ENCODE measurements around the gene S100A4.
A peak's percentile ranks its signal among the peaks of the same experiment; 100 is the strongest.
"Not testable (repeated sequence)": the region's sequence is repeated elsewhere in the genome, so short reads cannot be mapped to it uniquely, and the experiment has no call there.

Gene S100A4

DNA sequence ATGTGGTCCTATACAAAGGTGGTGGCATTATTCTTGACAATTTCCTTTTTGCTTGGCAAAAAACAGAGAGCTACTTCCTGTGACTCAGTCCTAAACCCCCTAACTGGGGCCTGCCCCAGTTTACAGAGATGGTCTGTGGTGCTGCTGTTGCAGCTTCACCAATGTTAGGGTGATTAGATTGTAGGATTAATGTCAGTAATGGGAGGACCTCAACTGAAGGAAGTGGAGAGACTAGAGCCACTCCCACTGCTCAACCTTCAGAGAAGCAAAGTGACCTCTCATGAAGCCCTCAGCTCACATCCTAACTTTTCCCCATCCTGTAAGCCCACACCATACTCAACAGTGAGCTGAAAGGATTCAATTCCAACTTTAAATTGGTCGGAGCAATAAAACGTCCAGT is 13.4 kb downstream of the S100A4 start:
- DNase-seq = no peak

- DNase-seq = no peak
These were observed 14.0 kb downstream of the S100A4 start for GRCh38 chr1:153531638-153532037.

DNA sequence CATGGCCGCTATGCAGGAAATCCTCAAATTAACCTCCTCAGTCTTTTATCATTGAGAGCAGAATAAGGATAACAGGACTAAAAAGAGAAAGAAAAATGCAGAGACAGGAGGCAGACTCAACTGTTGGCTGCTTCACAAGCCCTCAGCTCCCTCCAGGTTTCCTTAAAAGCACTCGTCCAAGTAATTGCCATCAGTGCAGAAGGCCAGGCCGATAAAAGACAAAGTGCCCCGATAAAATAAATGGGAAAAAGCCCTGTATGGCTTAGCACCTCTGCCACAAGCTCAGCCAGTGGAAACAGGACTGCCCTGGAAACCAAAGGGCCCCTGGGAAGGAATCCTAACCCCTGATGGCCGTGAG is 17.9 kb downstream of the S100A4 start:
- no peak for DNase-seq

- DNase-seq = no peak
These were observed 18.5 kb downstream of the S100A4 start for GRCh38 chr1:153527023-153527682.

DNA sequence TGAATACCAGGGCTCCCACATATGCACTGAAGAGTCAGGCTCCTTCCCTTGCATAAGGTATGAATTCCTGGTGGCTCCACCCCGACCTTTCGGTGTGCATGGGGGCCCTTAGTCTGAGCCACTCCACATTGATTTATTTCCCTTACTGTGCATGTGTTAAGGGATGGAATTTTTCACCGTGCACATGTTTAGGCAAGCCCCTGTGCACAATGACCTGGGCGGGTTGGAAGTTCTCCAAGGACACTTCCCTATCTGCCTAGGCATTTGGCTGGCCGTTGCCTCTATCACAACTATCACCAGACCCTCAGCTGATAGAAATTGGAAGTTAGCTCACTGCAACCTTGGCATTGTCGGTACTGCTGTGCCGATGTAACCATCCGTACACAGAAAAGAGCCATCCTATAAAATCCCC is 19.5 kb downstream of the S100A4 start:
- DNase-seq = no peak

GRCh38 chr1:153525088-153525728 is 20.4 kb downstream of the S100A4 start:
- DNase-seq = no peak

DNA sequence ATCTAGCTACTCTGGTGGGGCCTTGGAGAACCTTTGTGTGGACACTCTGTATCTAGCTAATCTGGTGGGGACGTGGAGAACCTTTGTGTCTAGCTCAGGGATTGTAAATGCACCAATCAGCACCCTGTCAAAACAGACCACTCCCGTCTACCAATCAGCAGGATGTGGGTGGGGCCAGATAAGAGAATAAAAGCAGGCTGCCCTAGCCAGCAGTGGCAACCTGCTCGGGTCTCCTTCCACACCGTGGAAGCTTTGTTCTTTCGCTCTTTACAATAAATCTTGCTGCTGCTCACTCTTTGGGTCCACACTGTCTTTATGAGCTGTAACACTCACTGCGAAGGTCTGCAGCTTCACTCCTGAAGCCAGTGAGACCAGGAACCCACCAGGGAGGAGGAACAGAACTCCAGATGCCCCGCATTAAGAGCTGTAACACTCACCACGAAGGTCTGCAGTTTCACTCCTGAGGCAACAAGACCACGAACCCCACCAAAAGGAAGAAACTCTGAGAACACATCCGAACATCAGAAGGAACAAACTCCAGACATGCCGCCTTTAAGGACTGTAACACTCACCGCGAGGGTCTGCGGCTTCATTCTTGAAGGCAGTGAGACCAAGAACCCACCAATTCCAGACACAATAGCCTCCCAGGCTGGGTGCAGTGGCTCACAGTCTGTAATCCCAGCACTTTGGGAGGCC is 23.1 kb downstream of the S100A4 start:
- peak; percentile 60 for DNase-seq

- not testable (repeated sequence) for DNase-seq
These were observed 23.8 kb downstream of the S100A4 start for GRCh38 chr1:153521808-153522207.

DNA sequence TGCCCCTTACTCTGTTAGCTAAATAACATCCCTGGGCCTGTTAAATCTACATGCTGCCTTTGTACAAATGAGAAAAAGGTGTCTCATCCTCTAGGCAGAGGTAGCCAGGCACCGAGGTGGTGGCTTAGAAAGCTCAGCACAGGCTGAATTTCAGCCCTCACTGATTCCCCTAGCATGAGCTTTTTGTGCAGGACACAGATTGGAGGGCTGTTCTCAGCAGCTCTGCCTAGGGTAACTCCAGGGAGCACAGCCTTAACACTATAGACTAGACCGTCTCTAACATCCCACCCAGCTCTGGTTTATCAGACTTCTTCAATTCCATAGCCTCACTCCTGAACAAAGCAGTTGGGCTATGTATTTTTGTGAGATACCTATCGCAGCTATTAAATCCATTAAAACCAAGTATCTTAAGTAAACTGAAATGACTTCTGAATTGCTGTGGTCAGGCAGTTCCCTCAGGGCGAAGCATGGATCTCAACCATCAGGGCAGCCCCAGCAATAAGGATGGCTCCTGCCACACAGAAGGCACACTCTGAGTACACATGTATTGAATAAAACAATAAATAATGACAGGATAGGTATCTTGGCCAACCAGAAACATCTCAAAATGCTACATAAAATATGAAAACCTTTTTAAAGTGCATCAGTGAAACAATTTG is 24.7 kb downstream of the S100A4 start:
- DNase-seq = no peak

DNA sequence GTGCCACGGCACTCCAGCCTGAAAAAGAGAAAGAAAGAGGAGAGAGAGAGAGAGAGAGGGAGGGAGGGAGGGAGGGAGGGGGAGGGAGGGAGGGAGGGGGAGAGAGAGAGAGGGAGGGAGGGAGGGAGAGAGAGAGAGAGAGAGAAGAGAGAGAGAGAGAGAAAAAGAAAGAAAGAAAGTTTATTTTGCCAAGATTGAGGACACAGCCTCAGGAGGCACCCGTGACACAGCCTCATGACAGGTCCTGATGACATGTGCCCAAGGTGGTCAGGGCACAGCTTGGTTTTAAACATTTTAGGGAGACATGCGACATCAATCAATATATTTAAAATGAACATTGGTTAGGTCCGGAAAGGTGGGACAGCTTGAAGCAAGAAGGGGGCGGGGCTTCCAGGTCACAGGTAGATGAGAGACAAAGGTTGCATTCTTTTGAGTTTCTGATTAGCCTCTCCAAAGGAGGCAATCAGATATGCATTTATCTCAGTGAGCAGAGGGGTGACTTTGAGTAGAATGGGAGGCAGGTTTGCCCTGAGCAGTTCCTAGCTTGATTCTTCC is 25.4 kb downstream of the S100A4 start:
- DNase-seq = not testable (repeated sequence)

DNA sequence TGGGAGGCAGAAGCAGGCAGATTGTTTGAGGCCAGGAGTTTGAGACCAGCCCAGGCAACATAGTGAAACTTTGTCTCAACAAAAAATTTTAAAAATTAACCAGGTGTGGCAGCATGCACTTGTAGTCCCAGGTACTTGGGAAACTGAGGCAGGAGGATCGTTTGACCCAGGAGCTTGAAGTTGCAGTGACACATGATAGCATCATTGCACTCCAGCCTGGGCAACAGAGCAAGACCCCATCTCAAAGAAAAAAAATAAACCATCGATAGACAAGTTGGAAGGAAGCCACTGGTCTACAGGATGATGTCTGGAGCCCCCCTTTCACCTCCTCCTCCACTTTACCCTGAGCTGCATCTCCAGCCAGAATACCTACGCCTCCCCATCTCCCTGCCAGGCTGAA is 26.4 kb downstream of the S100A4 start:
- DNase-seq = no peak

DNA sequence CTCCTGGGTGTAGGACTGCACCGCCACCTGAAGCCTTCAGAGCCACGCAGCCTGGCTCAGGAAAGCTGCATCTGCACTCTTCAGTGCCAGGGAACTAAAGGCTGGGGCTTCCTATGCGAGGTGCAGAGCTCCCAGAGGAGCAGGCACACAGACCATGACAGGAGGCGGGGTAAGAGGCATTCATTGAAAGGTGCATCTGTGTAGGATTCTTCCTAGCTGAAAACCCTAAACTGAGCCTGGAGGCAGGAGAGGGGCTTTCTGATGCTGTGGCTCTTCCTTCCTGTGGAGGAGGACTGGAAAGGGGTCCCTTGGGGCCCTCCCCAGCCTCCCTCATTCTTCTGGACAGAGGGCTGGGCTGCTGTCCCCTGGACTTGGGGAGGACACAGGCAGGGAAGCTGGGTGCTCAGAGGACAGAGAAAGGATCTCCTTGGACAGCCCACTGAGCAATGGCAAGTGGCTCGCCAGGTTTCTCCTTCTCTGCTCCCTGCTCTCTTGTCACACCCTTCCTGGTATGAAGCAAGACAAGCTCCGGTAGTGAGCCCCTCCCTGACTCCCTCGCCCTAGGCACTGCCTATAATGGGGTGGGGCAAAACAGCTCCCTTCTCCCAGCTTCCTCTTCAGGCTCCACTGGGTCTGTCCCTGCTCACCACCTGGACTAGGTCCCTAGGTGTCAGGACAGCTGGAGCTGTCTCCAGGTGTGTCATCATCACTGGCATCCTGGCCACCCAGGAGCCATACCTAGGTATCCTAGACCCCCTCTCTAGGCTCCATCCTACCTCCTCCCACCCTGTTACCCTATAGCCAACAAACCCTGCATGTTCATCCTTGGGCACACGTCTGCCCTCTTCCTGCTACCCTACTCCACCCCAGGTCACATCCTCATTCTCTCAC is 29.9 kb downstream of the S100A4 start:
- DNase-seq = peak; percentile 70

- DNase-seq = no peak
These were observed 31.9 kb downstream of the S100A4 start for GRCh38 chr1:153513666-153514065.

DNA sequence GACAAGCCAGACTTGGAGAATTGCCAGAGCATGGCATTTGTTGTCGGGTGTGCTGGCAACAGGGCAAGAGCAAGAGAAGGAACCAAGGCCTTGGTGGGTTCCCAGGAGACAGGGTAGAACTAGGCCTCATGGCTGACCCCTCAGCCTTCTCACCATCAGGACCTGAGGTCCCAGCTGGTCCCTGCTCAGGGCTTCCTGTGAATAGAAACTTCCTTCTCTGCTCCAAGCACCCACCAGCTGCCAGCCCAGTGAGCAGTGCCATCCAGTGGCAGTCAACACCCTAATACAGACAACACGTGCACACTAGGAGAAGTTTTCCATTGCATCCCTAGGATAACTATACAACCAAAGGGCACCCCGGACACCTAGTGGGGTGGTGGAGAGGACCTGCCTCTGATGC is 32.6 kb downstream of the S100A4 start:
- DNase-seq = peak; percentile 20

- DNase-seq = peak; percentile 65
These were observed 34.6 kb downstream of the S100A4 start for GRCh38 chr1:153510984-153511410.

DNA sequence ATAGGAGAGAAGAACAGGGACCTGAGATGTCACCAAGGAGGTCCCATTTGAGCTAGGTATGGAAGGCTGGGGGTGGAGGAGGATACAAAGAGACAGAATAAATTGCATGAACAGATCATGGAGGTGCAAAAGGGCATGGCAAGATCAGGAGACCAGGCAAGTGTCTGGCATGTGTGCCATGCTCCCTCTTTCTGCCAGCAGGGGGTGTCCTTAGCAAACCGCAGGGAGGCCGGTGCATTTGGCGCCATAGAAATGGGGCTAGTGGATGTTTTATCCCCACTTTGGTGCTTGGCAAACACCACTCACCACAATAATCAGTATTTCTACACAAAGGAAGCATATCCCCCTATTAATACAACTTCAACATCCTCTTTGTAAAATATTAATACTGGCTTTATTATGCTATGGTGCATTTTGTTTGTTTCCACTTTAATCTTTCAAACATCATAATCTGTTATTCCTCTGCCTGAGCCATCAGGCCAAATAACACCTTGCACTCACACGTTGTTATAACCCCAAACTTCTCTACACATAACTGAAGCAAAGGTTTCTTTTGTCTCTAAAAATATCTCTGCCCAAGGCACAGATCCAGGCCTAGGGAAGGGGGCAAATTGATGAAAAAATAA is 35.8 kb downstream of the S100A4 start:
- peak; percentile 40 for DNase-seq

- no peak for DNase-seq
These were observed 36.6 kb downstream of the S100A4 start for GRCh38 chr1:153509036-153509435.

DNA sequence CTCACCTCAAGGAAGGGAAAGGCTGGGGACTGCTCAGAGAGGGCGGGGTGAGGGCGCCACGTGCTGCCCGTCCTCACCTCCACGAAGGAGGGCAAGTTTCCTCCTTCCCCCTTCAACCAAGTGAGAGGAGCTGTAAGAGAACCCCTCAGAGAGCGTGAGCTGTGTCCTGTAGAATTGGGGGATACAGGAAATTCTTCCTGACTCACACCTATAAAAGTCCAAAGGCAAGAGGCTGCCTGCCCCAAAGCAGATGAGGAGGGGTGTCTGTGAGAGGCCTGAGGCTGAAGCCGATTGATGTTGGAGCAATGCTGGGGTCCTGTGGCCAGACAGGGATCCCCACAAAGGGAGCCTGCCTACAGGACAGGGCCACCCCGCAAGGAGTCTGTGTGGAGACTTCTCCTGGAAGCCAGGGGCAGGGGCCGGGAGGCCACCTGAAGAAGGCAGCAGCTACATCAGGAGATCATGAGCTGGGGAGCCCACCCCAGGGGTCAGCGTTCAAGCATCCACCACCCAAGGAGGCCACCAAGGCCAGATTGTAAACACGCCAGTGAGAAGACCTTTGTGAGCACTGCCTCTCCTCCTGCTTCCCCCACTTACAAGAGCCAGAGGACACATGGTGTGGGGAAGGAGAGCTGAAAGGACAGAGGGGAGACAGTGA is 37.6 kb downstream of the S100A4 start:
- DNase-seq = no peak

DNA sequence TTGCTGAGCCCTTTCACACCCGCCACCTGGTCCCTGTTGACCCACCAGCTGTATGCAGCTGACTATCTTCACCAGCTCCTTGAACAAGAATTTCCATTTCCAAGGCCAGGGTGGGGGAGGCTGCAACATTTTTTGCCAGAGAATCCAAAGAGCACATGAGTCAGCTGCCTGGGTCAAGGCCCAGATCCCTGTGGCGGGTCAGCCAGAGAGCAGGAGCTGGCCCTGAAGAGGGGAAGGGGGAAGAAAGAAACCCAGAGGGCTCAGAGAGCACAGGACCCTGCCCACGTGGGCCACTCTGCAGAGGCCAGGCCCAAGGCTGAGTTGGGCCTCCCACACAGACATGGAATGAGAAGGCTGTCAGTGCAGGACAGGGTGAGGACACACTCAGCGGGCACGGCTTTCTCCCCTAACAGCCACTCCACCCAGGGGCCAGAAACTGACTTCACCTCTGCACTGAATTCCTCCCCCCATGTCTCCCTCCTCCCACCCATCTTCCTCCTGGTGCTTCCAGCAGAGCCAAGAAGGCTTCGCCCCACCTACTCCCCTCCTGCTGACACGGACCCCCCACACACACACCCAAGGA is 38.7 kb downstream of the S100A4 start:
- DNase-seq = no peak

- no peak for DNase-seq
These were observed 39.2 kb downstream of the S100A4 start for GRCh38 chr1:153506386-153506785.

DNA sequence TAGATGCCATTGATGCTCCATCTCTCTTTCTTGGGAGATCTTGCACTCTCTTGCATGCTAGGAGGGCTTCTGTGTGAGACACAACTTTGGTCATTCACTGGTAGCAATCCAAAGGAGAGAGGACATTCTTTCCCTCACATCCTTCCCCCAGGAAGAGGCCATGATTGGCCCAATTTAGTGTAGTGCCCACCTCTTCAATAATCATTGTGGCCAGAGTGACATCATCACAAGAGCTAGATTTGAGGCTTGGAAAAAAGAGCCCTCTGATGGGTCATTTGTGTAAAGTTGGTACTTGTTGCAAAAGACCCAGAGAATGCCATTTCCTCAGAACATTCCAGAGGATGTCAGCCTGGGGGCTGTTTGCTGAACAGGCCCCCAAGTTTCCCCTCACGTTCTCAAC is 40.0 kb downstream of the S100A4 start:
- no peak for DNase-seq

Measured in MV-4-11 (cell line).